CD4-positive, alpha-beta T cell treated with Interleukin-1 beta for 1 hour (primary cell): Measurements from ENCODE around the gene SUSD1.

Source experiments
- DNase-seq, 2 donors: peaks; one replicate each; pipeline ENCODE4 v3.0.0-alpha.2; 2020 to 2022

SUSD1 gene

DNA sequence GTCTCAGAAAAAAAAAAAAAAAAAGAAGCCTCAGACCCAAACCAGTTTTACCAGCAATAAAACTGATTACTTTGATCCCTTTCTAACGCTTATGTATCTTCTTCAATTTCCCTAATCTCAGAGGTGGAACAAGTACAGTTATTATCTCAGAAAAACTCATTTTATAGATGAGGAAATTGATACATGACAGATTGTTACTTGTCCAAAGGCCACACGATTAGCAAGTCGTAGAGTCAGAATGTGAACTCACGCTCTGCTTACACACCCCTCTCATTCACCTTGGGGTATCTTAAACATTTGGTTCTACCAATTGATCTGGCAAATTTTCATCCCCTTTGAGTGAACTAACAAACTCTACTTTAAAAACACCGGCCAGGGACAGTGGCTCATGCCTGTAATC is 110.2 kb downstream of the SUSD1 start:
- DNase-seq: no peak

DNA sequence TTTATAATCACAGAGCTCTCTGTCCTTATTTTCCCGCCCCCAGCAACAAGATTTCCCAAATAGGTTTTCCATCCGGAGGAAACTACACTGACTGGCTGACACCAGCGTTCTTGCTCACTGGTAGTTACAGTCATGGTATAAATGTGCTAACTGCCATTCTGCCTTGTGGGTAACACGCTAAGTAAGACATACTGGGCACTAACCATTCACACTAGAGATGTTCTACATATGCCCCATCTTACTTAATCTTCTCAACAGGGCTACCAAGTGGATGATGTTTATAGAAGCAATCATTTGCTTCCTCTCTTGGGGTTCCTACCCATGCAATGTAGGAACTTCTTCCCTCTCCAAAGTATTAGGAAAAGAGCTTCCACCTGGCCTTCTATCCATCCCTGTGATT is 111.5 kb downstream of the SUSD1 start:
- DNase-seq: no peak

DNA sequence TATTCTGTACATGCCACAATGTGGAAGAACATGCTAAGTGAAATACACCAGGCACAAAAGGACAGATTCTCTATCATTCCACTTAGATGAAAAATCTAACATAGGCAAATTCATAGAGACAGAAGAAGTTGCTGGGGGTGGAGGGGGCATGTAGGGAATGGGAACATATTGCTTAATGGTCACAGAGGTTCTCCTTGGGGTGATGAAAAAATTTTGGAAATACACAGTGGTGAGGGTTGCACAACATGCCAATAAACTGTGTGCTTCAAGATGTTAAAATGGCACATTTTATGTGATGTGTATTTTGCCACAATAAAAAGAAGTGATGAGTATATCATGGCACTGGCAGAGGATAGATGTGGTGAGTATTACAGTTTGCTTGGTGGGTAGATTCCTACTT is 111.9 kb downstream of the SUSD1 start:
- DNase-seq: no peak

DNA sequence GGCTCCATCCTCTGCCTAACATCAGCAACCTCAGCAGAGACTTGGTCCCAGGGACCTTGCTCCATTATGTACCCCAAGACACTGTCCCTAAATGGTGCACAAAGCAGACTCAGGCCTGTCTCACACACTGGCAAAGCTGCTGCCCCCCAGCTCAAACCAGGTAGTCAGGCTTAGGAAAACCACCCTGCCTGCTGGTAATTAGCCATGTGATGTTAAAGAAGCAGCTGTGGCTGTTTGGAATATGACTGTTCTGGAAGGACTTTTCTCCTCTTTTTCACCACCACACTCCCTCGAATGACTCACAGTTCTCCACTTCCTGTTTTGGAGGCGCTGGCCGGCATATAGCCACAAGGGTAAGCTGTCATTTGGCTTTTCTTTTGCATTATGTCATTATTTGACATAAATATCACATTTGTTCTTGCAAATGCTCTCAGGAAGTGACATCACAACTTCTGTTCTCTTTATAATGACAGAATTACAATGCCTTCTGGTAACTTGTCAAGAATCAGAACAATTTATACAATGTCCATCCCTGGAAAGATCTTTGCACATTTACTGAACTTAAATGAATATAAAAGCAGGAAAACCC is 113.9 kb downstream of the SUSD1 start:
- DNase-seq: peak; percentile 35 to 70

DNA sequence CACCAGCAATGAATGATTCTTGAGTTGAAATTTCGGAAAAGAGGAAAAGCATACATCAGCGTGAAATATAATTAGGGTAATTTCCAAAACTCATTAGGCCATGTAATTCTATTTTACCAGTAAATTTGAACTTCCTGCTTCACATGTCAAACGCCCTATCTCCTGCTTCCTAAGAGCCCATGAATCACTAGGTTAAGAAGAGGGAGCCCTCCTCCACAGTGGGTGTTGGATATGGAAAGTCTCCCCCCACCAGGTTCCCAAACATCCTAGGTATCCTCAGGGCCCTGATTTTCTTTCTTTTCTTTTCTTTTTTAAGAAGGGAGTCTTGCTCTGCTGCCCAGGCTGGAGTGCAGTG is 115.2 kb downstream of the SUSD1 start:
- no peak for DNase-seq

DNA sequence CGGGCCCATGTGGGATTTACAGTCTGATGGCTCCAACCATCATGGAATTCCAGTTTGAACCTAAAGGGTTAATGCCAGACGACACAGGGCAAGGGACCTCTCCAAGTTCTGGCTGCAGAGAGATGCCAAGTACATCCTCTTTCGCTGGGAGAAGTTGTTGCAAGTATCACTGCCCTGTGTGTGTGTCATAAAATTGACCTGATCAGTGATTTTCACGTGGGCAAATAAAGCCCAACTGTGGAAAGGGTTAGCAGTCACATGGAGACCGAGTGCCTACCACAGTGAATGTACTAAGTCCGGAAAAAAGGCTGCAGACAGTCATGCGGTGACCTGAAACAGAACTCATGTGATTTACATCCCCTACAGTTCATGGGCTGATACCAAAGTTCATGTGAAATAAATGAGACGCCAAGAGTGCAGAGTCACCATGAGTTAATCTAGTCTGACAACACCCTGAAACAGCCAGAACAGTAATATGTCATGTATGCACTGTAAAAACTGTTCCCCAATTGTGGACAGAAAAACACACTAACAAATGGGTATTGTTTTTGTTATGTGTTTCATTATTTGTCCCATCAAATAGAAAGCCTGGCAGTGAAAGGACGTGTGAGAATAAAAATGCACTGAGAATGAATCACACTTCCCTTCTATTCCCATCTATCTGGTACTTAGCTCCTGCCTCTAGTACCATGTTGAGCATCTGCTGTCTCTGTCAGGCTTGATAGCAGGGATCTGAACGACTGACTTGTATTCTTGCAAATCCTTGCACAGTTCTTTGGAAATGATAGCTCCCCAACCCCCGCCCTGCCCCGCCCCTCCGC is 115.7 kb downstream of the SUSD1 start:
- no peak for DNase-seq

DNA sequence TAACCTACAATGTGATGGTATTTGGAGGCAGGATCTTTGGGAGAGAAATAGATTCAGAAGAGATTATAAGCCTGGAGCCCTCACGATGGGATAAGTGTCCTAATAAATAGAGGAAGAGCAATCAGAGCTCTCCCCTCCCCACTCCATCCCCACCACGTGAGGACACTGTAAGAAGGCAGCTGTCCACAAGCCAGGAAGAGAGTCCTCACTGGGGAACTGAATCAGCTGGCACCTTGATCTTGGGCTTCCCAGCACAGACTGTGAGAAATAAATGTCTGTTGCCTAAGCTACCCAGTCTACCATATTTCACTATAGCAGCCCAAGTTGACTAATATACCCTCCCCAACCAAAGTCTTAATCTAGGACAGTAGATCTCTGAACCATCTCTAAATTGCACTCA is 118.1 kb downstream of the SUSD1 start:
- no peak for DNase-seq

DNA sequence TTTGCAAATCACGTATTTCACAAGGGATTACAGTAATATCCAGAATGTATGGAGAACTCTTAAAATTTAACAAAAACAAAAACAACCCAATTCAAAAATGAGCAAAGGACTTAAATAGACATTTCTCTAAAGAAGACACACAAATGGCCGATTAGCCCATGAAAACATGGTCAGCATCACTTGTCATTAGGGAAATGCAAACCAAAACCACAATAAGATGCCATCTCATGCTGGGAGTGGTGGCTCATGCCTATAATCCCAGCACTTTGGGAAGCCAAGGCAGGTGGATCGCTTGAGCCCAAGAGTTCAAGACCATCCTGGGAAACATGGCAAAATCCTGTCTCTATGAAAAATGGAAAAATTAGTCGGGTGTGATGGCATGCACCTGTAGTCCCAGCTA is 120.2 kb downstream of the SUSD1 start:
- DNase-seq: no peak

DNA sequence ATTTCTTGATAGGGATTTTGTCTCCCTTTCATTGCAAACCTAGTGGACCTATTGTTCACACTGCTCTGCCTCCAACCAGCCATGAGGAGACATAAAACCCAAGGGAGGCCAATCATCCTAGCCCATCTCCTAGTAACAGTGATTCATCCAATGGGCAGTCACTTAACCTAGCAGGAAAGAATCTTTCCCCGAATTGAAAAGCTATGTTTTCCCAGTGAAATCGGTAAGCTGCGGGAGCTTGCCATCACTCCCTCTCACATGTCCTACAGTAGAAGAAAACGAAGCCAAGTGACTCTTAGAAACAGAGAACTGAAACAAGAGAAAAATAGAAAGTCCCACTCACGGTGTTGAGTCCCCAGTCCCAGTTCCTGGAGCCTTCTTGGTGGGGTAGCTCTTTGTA is 123.3 kb downstream of the SUSD1 start:
- no peak for DNase-seq

DNA sequence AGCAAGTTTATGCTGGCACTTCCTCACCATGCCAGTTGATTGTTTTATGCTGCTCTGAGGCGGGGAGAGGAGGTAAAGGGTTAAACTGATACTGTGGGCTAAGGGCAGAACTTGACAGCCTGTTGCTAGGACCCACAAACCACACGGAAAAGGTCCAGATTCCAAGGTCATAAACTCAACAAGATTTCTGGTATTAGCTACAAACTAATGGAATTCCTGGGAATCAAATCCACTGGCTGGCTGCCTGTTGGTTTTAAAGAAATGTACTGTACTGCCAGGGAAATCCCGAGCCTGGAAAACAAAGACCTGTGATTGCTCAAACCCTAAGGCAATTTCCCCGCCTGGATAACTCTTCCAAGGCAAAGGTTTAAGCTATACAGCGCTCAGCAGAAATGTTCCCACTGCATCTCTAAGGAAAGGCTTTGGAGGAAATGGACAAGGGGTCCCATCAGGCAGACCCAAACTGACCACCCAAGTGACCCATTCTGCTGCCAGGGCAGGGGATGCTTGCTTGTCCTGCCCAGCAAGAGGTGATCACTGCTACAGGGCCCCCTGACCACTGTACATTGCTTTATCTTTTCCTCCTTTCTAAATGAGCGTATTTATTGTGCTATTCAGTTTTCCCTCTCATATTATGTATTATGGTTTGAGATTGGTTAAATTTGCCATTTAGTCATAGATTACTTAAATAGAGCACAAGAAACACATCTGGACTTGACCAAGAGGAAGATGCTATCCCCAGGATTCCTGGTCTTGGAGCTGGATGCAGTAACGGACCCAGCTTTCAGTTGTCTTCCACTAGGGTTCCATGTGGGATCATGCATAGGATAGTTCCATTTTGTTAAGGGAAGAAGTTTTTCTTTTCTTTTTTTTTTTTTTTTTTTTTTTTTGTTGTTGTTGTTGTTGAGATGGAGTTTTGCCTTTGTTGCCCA is 124.3 kb downstream of the SUSD1 start:
- no peak for DNase-seq

DNA sequence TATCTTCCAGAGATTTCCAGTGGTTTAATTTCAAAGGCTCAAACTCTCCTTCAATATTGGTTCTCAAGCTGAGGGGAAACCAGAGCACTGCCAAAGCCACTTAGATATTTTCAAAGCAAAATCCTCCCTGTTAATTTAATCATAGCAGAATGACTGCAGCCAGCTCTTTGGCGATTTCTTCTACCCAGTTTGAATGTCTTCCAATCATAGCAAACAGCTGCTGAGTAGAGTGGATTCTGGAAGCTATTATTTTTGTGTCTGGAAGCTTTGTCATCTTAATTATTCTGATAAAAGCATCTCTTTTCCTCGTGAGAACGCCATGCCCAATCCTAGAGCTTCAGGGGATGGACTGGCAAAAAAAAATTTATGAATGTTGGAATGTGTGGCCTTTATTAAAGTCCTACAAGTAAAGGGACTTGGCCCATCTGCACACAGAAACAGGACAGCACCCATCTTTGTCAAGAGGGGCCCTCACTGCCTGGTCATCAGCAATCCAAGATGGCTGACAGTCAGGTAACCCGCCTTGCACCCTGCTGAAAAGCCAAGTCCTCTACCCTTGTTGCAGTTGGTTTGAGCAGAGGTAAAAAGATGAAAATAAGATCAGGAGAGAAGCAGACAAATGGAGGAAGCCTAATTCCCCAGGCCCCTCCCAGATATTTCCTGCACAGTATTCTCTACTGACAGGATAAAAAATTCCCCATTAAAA is 125.1 kb downstream of the SUSD1 start:
- DNase-seq: no peak

DNA sequence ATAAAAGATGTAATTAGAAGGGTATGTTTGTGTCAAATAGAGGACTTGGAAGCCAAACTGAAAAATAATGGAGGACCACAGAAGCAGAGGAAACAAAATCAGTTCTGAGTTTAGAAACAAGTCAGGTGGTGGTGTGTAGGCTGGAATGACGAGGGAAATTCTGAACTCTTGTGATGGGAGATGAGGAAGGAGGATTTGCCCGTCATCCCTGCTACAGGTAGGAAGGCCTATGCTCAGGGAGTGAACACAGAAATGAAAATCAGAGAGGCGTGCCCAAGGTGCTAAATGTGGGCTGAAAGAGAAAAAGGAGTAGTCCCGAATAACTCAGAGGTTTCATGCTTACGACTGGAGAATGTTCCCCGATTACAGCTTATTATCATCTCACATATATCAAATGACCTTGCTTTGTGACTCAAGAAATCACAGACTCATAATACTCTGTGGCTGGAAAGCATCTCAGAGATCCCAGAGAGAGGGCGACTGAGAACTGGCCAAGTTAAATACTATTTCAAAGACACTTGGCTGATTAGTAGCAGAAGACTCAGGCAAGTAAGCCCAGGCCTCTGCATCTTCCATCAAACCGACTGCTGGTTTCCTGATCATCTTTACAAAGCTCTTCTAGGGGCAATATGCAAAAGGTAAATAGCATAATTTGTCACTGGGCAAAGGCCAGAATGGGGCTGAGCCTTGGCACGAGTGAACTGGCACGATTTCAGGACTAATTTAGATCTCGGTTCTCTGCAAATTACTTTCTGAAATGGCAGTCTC is 126.0 kb downstream of the SUSD1 start:
- no peak for DNase-seq

DNA sequence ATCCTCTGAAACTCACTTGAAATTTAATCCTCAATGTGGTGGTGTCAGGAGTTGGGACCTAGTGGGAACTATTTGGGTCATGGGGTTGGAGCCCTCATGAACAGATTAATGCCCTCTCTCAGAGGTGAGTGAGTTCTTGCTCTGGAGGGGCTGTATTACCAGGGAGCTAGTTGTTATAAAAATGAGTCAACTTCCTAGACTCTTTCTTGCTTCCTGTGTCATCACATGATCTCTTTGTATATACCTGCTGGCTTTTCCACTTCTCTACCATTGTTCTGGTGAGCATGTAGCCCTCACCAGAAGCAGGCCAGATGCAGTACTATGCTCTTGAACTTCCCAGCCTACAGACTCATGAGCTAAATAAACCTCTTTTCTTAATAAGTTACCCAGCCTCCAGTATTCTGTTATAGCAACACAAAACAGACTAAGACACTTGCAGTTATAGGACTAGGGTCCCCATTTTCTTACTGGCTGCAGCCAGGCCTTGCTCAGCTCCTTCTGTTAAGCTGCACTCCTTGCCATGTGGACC is 127.5 kb downstream of the SUSD1 start:
- DNase-seq: no peak

DNA sequence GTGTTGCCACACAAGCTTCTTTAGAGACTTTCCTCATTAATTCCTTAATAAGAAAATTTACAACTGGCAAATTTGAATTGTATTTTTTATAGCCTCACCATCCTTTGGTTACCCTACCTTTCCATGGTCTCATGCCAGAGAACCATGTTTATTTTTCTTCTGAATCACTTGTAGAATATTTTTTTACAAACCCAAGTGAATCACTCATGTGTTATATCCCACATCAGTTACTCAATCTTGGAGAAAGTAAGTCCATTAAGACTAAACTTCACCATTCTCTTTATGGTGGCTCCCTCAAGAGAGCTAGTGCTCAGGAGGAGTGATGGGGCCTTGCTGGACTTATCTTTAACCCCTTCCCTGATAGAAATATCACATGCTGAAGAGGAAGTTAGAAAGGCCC is 128.9 kb downstream of the SUSD1 start:
- DNase-seq: no peak

DNA sequence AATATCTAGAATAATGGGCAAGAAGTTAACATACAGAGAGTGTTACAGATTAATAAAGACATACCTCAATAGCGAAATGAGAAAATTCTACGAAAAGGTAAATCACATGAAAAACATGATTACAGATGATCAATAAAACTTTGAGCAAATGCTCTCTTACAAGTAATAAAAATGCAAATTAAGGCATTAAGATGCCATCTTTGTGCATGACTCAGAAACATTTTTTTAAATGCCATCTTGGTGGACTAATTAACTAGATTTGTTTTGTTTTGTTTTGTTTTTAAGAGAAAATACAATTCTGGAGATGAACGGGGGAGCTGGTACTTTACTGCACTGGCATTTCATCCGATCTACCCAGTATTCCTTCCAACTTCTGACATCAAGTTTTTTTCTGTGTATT is 130.2 kb downstream of the SUSD1 start:
- DNase-seq: no peak

DNA sequence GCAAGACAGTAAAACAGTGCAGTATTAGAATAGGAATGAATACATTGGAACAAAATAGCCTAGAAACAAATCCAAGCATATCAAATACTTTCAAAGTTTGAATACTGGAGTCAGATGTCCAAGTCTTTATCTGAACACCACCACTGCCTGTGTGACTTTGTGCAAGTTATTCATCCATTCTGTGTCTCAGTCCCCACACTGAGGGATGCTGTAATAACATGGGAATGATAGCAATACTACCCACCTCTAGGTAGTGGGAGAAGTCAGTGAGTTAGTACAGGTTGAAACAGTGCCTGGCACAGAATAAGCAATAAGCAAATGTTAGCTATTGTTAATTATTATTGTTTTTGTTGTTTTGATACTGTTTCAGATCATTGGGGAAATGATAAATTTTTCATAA is 130.9 kb downstream of the SUSD1 start:
- no peak for DNase-seq

DNA sequence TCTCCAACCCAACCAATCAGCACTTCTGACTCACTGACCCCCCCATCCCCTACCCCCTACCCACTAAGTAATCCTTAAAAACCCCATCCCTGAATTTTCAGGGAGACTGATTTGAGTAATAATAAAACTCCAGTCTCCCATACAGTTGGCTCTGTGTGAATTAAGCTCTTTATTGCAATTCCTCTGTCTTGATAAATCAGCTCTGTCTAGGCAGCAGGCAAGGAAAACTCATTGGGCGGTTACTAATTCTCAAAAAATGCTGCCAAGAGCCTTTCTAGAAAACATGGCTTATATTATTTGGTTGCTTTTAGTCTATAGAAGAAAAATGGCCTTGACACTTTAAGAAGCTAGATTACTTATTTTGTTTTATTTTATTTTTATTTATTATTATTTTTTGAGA is 131.7 kb downstream of the SUSD1 start:
- no peak for DNase-seq

DNA sequence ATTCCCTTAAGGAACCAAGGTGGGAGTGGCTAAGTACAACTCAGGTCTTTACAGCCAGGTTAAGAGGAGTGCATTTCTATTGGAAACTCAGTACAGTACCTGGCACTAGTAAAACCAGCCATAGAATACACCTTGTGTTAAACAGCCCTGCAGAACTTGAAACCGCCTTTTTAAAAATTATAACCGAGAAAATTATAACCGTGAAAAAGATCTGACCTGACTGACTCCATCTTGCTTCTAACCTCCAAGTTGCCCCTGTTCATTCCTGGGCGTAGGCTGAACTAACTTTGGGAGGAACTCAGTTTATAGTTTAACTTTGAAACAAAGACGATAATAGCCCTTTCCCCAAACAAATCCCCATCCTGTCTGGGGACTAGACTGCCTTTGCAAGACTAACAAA is 132.3 kb downstream of the SUSD1 start:
- no peak for DNase-seq

DNA sequence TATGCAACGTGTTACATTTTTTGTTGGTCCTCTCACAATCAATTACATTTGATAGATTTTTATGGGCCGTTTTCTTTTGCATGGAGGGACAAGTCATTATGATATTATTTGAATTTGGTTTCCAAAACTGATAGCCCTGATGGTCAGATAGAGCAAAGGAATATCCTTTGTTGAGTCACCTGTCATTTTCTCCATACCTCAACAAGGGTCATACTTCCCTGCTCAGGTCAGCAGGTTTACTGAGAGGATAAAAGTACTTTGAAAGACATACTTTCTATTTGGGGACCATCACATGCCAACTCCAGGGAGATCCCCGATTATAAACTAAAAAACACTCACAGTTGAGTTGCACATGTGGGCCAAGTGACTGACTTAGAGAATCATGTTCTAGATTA is 132.9 kb downstream of the SUSD1 start:
- DNase-seq: no peak

DNA sequence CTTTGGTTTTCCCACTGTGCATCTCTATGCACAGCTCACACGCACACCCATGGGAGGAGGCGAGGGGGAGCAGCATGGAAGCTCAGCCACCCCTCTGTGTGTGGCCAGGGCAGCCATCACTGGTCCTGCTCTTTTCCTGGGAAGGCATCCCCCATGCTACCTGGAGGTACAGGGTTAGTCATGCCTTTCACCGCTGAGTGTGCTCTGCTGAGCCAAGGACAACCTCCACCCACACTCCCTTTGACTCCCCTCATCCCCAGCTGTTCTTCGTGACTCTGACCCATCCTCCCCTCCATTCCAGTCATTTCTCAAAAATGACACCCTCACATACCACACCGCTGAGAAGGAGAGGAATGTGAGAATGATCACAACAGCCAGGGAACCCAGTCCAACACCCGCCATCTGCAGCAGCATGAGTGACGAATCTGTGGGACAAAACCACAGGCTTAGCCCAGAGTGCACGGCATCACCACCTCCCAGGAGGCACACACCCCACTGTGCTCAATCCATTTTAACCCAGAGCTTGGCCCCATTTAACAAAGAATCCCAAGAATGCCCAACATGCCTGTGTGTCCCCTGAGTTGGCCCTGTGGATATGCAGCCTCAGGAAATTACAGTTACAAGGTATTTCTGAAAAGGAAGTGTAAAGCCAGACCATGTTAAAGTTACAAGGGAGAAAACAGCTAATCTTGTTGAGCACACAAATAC is 133.4 kb downstream of the SUSD1 start:
- no peak for DNase-seq

DNA sequence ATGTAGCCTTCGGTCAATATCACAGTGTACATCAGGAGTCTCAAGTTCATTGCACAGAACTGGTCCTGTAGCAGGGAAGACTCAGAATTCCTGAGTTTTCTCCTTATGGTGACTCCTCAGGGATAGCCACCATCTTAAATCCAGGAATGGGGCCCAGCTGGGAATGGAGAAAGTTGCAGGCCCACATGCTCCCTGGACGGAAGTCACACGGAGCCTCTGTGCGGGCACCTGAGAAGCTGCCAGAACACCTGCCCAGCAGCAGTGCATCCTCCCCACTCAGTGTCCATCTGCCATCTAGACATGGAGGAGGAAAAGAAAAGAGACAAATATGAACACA is 133.9 kb downstream of the SUSD1 start:
- no peak for DNase-seq

DNA sequence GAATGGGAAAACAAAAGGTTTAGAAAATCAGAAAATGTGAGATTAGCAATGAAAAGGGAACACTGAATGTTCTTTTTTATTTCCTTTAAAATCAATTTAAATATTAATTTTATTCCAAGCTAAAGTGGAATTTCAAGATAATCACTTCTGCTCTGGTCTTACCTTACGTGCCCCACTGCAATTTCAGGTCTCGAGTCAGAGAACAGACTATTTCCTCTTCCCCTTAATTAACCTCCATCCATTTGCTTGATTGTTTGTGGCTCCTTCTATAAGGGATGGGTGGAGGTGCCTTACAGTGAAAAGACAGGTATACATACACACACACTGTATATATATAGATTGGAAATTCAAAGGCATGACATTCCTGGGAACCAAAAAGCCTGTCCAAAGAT is 137.1 kb downstream of the SUSD1 start:
- no peak for DNase-seq
